ENCODE measurements around the gene DLL1. TPM values are rescaled to one million over a fixed set of nuclear protein-coding genes. Genes with fewer than 3 reads are reported as not detected.

DLL1 gene
- polyA plus RNA-seq, 4 donors, result 9.2 to 13.7 (median 10.2) TPM

DNA sequence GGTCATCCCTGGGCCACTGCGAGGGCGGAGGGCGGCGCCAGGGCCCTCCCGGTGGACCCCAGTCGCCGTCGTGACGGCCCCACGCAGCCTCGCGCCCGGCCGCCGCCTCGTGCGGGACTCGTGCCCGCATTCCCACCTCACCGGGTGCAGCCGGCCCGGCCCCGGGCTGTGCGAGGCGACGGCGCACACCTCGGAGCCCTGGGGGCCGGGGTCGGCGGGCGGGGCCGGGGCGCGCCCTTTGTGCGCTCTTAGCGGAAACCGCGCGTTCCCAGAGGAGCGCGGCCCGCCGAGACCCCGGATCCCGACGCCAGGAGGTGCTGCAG lies 5.5 kb upstream of the DLL1 start:
- DNase-seq (ENCODE audit: low read depth in 4 of 4, low spot score in 3 of 4), result no peak

DNA sequence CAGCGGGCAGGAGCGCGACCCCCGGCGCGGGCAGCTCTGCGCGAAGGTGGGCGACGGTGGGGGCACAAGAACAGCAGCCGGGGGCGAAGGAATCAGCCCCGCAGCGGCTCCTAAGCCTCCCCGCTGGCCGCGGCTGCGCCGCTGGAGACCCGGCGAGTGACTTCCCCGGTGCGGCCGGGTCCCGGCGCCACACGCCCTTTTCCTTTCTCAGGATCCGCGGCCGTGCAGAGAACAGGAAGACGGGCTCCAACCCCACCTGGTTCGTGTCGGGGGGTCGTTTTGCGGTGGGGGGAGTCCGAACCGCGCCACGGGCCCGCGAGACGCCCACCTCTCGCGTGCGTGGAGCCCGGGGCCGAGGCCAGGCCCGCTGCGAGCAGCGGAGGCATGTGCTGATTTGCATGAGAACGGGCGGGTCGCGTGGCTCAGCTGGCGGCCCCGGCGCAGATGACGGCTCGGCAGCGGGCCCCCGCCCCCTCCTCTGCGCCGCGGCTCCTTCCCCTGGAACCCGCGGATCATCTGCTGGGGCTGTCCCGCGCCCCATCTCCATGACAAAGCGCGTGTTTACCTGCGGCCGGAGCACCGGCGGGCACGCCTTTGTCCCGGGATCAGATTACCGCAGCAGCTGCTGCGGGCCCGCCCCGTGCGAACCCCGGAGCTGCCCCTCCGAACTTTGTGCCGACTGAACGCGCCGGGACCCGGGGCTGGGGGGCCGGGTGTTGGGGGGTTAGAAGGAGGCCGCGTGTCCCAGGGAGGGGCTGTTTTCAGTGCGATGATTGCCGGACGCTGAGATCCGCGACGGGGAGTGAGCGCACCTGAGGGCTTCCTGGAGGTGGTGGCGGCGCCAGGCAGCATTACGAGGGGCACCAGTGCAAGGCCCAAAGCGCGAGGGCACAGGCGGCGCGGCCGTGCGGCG lies 4.9 kb upstream of the DLL1 start:
- no peak for DNase-seq (ENCODE audit: low read depth in 4 of 4, low spot score in 3 of 4)

DNA sequence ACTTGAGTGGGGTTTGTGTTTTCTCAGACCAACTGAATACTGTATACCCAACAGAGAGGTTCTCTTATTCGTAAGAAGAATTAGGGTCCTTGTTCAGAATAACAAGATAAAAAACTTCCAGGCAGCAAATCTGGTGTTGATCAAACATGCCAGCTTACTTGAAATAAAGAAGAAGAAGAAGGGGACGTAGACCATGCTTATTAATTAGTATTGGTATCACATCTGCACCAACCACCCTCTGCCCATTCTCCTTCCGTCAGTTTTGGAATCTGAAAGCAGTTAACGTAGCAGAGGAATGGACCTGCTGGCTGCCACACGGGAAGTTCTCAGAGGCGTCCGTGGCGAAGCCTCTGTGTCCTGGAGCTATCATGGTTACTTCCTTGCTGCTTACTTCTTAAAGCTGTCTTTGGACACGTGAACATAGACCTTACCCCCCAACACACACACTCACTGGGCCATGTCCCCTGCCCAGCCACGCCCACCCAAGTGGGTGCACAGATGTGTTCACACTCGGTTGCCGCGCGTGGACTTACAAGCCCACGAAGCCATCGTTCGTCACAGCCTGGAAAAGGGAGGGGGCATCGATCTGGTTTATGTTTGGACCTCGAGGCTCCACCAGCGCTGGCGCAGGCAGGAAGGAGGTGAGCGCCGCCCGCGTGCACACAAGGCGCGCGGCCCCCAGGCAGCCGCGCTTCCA lies 4.1 kb upstream of the DLL1 start:
- no peak for DNase-seq (ENCODE audit: low read depth in 4 of 4, low spot score in 3 of 4)

DNA sequence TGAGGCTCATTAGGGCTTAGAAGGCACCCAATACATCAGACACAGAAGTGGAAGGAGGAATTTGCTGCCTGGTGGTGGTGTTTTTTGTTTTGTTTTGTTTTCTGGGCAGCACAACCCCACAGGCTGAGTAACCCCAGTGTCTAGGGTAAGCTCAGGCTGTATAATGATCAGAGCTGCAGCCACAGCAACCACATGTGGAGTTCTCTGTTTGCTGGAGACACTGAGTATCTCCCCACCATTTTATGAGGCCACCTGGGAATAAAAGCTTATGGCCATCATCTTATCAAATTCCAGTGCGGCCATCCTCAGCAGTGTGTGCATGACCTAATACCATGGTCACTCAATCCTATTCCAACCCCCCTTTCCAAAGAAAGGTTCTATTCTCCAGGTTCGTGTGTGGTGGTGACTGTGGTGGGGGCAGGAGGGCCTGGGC lies 3.4 kb upstream of the DLL1 start:
- DNase-seq (ENCODE audit: low read depth in 4 of 4, low spot score in 3 of 4), result no peak

DNA sequence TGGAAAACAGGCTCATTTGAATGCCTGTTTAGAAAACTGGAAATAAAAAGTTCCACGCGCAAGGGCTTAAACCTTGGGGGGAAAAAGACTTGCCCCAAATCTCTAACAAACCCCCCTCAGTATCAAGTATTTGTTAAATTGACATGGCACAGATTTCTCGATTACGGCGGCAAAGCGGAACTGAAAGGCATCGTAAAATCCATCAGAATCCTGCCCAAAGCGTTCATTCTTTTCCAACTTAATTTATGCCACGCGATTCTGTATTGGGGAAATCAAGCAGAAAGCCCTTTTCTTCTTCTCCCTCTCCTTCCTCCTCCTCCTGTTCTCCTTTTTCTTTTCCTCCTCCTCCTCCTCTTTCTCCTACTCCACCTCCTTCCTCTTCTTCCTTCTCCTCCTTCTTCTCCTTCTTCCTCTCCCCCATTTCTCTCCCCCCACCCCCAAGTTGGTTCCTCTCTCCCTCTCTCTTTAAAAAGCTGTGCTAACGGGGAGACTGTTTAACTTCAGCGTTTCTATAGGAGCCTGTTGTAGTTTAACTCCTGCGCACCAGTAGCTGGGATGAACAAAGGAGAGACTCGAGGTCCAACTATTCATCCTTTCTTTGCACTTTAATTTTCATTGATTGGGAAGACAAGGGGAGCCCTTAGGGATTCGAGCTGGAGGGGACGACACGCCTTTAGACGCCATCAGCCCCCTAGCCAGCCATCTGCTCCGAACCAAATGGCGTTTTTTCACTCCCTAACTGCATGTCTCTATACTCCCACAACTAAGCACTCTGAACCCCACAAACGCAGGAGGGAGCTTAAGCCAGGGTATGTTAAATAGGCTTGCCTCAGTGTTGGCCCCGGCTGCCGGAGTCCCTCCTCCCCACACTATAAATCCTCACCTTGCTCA lies 2.7 kb upstream of the DLL1 start:
- DNase-seq (ENCODE audit: low read depth in 4 of 4, low spot score in 3 of 4), result no peak

DNA sequence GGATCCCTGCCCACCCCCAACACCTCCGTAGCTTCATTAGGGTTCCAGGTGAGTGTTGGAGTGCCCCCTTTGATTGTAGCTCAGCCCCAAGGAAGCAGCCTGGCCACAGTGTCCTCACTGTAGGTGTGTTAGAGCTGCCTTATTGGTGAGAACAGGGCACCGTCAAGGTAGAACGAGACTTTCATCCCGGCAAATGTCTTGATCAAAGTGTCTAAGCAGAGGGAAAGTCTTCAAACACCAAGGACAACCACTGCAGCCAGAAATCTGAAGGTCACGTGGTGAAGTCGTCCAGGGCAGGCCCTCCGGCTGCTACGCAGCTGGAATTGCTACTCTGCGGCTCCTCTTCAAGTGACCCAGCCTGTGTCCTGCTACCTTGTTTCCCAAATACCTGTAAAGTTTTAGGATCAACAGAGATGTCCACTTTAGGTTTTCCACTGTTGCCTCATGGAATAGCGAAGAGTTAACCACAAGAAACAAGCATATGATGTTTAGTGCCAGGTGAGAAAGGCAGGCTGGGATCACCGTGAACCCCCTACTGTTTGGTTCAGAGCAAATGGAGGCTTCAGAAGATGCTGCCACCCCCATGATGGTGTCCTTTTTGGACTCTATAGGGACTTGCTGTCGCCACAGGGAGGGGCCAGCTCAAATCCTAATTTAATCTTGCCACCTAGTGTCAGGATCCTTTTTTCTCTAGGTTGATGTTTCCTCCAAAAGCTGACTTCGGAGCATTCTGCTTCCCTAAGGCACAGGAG lies 1.7 kb upstream of the DLL1 start:
- DNase-seq (ENCODE audit: low read depth in 4 of 4, low spot score in 3 of 4), result no peak

DNA sequence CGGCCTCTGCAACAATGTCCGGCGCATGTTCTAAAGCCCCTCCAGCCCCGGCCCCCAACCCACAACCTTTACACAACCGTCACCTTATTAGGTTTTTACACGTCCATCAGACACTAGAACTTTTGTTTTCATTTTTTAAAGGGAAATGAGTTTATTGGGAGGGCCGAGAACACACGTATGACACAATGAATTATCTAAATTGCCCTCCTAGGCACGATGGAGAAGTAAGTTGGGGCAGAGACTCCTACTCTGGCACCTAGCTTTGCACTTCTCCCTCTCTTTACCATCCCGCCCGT lies 1.2 kb upstream of the DLL1 start:
- DNase-seq (ENCODE audit: low read depth in 4 of 4, low spot score in 3 of 4), result no peak

DNA sequence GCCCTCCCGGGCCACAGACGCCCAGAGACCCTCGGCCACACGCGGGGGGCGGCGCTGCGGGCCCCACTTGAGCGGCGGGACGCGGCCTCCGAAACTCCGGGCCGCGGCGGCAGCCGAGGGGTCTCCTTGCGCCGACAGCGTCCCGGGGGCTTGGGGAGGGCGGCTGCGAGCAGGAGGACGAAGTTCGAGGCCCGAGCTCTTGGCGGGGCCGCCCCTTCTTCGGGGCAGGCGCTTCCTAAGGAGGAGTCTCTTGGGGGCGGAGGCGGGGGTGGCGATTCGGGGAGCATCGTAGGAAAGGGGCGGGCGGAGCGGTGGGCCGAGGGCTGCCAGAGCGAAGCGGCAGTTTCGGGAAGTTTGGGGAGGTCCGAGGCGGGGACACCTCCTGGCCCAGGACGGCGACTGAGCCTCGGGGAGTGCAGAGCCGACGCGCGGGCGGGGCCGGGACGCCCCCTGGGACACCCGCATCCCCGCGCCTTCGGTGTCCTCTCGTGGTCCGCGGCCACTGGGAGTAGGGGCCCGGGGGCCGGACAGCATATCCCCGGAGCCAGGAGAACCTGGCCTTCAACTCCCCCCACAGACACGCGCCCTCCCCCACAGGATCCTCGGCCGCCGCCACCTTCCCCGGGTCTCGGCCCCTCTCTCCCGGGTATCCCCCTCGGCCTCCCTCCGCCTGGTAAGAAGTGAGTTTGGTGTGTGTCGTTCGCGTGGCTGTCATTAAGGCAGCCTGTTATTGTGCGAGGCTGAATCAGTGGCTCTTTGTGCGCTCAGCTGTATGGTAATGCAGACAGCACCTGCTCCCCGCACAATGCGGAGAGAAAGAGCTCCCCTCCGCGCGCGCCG lies 613 bp upstream of the DLL1 start:
- DNase-seq (ENCODE audit: low read depth in 4 of 4, low spot score in 3 of 4), result no peak

DNA sequence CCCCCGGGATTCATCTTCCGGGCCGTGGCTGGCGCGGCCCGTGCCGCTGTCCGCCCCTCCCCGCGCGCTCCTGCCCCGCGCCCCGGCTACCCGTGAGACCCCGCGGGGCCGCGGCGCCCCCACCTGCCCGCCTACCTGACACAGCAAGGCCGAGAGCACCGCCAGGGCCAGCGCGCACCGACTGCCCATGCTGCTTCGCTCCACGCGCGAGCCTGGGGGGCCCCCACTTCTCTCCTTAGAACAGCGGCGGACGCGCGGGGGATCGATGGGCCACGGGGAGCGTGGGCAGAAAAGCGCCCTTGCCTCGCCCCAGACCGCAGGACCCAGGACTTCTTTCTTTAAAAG lies 955 bp downstream of the DLL1 start:
- no peak for DNase-seq (ENCODE audit: low read depth in 4 of 4, low spot score in 3 of 4)

DNA sequence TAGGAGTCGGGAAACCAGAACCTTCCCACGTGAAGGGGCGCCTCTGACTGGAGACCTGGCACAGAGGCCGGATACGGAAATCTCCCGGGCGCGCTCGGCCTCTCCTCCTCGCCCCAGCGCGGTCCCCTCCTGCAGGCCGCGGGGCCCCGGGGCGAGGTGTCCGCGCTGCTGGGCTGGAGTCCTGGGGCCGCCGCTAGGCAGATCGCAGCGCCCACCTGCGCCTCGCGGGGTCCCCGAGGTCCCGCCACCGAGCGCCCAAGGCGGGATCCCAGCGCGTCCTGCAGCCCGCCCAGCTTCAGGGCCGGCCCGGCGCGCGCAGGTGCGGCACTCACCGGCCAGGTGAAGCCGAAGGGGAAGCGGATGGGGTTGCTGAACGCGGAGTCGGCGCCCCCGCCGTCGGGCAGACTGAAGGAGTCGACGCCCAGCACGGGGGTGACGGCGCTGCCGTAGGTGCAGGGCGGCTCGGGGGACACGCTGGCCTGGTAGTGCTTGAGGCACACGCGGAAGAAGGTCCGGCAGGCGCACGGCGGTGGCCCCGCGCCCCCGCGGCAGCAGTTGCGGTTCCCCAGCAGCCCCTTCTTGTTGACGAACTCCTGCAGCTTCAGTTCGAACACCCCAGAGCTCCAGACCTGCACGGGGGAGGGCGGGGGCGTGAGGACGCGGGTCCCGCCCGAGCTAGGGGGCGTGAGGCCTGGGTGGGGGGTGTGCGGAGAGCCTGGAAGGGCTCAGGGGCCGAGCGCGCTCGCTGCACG lies 1.5 kb downstream of the DLL1 start:
- DNase-seq (ENCODE audit: low read depth in 4 of 4, low spot score in 3 of 4), result no peak

DNA sequence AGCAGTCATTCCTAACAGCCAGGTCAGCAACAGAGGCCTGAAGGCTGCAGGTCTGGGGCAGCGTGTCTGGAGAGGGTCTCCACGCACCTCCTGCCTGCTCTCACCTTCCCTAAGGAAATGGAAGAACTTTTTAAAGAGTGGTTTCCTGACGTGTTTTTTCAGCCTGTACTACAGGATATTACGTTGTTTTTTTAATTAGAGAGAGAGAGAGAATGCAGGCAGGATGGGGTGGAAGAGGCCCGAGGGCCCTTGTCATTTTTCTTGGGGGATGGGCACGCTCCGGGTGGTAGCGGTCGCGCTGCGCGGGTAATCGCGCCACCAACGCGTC lies 2.1 kb downstream of the DLL1 start:
- no peak for DNase-seq (ENCODE audit: low read depth in 4 of 4, low spot score in 3 of 4)

DNA sequence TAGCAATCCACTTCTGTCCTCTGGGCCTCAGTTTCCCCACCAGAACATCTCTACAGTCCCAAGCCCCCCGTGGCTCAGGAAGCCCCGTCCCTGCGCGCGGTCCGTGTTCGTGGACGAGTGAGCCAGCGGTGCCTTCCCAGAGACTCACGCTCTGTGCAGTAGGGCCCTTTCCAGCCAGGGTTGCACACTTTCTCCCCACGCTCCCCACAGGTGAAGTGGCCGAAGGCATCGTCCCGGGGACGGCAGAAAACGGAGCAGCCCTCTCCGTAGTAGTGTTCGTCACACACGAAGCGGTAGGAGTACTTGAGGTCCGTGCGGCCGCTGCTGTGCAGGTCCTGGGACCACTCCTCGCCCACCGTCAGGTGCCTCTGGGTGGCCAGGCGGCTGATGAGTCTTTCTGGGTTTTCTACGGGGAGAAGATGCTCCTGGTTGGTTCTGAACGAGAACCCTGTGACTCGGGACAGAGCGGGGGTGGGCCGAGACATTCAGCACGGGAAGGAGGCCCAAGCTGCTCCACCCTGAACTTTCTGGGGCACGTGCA lies 2.7 kb downstream of the DLL1 start:
- DNase-seq (ENCODE audit: low read depth in 4 of 4, low spot score in 3 of 4), result no peak

DNA sequence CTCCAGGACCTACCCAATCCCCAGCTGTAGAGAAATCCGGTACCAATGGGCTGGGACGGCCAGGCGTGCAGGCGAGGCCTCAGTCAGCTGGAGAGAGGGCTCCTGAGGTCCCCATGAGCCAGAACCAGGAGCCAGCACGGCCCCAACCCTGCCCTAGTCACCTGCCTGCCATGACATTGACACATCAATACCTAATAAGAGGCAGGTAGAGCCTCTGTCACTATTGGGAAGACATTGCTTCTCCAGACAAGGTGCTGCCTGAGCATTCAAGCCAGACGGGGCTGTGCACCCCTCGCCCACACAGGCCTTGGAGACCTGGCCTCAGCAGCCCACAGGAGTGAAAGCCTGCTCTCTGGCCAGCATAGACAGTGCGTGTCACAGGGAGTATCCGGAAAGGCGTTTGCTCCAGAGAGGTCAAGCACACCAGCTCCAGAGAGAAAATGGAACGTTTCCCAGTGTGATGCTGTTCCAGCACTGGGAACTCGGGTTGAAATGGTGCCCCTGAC lies 3.5 kb downstream of the DLL1 start:
- DNase-seq (ENCODE audit: low read depth in 4 of 4, low spot score in 3 of 4), result no peak

DNA sequence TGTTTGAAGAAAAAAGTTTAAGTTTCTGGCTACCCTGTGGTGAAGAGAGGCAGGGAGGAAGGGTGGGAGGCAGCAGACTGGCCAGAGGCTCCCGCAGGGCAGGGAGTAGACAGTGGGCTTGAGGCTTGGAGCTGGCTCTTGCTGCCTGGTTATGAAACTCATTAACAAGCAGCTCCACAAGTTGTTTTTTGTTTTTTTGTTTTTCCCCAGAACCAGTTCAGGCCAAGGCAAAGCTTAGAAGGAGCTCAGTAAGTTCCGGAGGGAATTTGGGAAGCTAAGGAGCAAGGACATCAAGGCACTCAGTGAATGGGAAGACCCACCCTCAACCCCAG lies 4.0 kb downstream of the DLL1 start:
- DNase-seq (ENCODE audit: low read depth in 4 of 4, low spot score in 3 of 4), result no peak

DNA sequence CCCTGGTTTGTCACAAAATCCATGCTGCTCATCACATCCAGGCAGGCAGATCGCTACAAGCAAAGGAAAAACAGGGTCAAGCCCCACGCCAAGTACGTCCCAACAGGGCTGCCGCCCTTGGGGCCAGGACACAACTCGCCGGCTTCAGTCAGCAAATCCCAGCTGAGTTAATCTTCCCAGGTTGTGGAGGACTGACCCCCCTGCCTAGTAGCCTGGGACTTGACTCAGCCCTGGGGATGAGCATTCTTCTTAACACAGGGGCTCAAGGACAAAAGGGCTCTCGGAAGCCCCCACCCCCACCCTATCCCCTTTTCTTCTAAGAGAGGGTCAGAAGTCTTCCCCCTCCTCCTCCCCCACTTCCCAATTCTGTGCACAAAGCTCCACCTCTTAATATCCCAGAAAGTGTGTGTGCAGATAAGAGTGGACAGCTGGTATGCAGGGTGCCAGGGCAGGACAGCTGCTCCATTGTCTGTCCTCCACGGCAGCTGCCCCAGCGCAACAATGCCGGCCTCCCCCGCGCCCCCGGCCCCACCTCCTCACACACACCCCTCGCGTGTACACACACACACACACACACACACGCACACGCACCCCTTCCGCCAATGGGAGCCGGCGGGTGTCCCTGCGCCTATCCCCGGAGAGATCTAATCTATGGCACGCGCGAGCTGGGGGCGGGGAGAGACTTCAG lies 4.5 kb downstream of the DLL1 start:
- DNase-seq (ENCODE audit: low read depth in 4 of 4, low spot score in 3 of 4), result no peak

DNA sequence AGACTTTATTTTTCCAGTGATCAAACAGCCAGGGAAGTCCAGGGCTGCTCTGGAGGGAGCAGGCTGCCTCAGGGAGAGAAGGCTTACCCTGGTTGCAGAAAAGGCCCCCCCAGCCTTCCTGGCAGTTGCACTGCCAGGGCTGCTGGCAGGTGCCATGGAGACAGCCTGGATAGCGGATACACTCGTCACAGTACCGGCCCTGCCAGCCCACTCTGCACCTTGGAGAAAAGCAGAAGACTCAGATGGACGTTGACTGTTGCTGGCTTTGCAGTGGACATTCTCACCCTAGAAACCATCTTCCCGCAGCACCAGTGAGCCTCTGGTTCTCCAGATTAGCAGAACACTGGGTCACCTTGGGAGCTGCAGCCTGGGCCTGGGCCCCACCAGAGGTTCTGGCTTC lies 5.4 kb downstream of the DLL1 start:
- no peak for DNase-seq (ENCODE audit: low read depth in 4 of 4, low spot score in 3 of 4)

DNA sequence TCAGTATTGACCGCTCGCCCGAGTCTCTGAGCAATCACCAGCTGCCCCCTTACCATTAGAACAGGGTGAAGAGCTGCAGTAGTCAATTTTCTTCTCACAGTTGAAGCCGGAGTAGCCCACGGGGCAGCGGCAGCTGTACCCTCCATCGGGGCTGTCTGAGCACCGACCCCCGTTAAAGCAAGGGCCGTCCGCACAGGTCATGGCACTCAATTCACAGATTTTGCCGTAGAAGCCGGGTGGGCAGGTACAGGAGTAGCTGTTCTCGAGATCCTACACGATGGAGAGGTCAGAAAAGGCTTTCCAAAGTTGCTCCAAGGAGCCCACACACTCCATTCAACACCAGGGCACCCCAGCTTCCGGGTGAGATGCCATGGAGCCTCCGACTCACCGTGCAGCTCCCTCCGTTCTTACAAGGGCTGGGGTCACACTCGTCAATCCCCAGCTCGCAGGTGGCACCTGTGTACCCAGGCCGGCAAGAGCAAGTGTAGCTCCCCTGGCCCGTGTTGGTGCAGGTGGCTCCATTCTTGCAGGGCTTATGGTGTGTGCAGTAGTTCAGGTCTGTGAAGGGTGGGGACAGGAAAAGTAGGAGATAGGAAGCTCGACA lies 5.9 kb downstream of the DLL1 start:
- DNase-seq (ENCODE audit: low read depth in 4 of 4, low spot score in 3 of 4), result no peak

DNA sequence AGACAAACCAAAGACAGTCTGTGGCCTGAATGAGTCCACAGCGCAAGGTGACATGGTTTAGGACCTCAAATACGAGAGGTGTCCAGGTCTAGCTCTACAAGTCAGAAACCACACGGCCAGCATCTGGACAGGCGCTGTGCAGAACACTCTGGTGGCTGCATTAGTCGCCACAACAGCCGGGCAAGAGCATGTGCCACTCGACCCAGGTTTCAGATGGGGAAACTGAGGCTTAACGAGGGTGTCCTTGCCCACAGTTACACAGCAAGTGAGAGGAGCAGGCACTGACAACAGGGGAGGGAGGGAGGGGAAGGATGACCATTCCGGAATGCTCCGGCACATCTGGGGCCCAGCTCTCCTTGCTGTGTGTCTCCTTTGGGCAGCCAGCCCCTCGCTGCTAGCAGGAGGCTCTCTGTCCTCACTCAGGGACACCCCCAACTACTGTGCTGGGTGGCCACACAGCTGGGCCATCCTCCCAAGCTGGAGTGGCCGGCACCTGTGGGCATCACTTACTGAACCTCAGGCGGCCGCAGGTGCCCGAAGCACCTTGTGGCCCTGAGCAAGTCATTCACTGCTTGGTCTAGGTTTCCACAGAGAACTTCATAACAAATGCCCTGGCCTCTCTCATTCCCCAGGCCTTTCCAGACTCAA lies 6.6 kb downstream of the DLL1 start:
- no peak for DNase-seq (ENCODE audit: low read depth in 4 of 4, low spot score in 3 of 4)
